Suprapubic skin (tissue), 3 donors: ENCODE results near the gene DSCAML1.

Experiments used
- POLR2AphosphoS5 ChIP-seq, 3 donors: sonication (generic); formaldehyde crosslinking; IDR thresholded peaks; one replicate each; pipeline ENCODE4 v1.6.1; 2017; ENCODE audit warnings: antibody characterized with exemption in 3 of 3
- TF ChIP-seq, protein P1 (sequence below), 2 donors: fragments of 200-600 bp in 1 of 2; fragments of 450-650 bp in 1 of 2; sonication (generic) in 1 of 2; IDR thresholded peaks; one replicate each; pipeline ENCODE4 v1.5.1; 2016 to 2019; ENCODE audit warnings: antibody characterized with exemption in 2 of 2, mild to moderate bottlenecking in 1 of 2, moderate library complexity in 1 of 2

DNA sequence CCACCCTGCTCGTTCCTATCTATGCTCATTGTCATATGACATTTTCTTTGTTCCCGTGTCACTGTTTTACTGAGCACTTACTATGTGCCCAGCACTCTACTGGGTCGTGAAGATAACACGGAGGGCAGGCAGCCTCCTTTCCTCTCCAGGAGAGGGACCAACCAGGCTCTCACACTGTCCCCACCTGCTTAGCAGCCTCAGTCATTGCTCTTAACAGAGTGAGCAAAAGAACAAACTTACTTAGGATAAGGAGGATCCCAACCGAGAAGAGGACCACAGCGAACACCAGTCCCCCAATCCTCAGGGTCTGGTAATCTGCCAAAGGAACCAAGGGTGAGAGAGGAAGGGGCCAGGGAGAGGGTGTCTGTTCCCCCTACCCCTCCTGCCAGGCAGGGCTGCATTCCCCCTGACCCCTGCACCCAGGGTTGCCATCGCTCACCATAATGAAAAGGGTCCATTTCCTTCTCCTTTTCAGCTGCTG is 44.6 kb upstream of the DSCAML1 start:
- TF ChIP-seq, protein P1, sequence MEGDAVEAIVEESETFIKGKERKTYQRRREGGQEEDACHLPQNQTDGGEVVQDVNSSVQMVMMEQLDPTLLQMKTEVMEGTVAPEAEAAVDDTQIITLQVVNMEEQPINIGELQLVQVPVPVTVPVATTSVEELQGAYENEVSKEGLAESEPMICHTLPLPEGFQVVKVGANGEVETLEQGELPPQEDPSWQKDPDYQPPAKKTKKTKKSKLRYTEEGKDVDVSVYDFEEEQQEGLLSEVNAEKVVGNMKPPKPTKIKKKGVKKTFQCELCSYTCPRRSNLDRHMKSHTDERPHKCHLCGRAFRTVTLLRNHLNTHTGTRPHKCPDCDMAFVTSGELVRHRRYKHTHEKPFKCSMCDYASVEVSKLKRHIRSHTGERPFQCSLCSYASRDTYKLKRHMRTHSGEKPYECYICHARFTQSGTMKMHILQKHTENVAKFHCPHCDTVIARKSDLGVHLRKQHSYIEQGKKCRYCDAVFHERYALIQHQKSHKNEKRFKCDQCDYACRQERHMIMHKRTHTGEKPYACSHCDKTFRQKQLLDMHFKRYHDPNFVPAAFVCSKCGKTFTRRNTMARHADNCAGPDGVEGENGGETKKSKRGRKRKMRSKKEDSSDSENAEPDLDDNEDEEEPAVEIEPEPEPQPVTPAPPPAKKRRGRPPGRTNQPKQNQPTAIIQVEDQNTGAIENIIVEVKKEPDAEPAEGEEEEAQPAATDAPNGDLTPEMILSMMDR (IDR thresholded peaks at IDR 0.05): no peak
- TF ChIP-seq POLR2AphosphoS5 (IDR thresholded peaks at IDR 0.05): no peak
